GM19238 (cell line): ENCODE measurements around the gene SEPTIN5.

ENCODE experiments used
- DNase-seq: peaks from one replicate; pipeline ENCODE4 v3.0.0; 2011; ENCODE audit warnings: low spot score; ENCODE audit not compliant: insufficient read length

Gene SEPTIN5

GRCh38 chr22:19732403-19733113 lies 18.3 kb downstream of the SEPTIN5 start:
- no peak for DNase-seq

- no peak for DNase-seq
Measured at GRCh38 chr22:19733755-19734154, 19.5 kb downstream of the SEPTIN5 start.

GRCh38 chr22:19734163-19734562 lies 19.9 kb downstream of the SEPTIN5 start:
- no peak for DNase-seq

- no peak for DNase-seq
Measured at GRCh38 chr22:19734837-19735382, 20.6 kb downstream of the SEPTIN5 start.

GRCh38 chr22:19735665-19736510 lies 21.6 kb downstream of the SEPTIN5 start:
- no peak for DNase-seq

- no peak for DNase-seq
Measured at GRCh38 chr22:19737846-19738663, 23.8 kb downstream of the SEPTIN5 start.

GRCh38 chr22:19738664-19739447 lies 24.6 kb downstream of the SEPTIN5 start:
- no peak for DNase-seq

GRCh38 chr22:19739448-19739895 lies 25.2 kb downstream of the SEPTIN5 start:
- no peak for DNase-seq

GRCh38 chr22:19739911-19740449 lies 25.7 kb downstream of the SEPTIN5 start:
- DNase-seq: no peak

- DNase-seq: no peak
Measured at GRCh38 chr22:19740586-19740985, 26.3 kb downstream of the SEPTIN5 start.

- DNase-seq: no peak
Measured at GRCh38 chr22:19741053-19741452, 26.8 kb downstream of the SEPTIN5 start.

- DNase-seq: no peak
Measured at GRCh38 chr22:19742160-19743066, 28.1 kb downstream of the SEPTIN5 start.

GRCh38 chr22:19743081-19743480 lies 28.8 kb downstream of the SEPTIN5 start:
- no peak for DNase-seq

GRCh38 chr22:19743651-19744050 lies 29.3 kb downstream of the SEPTIN5 start:
- no peak for DNase-seq

- no peak for DNase-seq
Measured at GRCh38 chr22:19744350-19745006, 30.2 kb downstream of the SEPTIN5 start.

GRCh38 chr22:19745155-19746101 lies 31.1 kb downstream of the SEPTIN5 start:
- DNase-seq: no peak

GRCh38 chr22:19746726-19747125 lies 32.4 kb downstream of the SEPTIN5 start:
- DNase-seq: no peak

- no peak for DNase-seq
Measured at GRCh38 chr22:19747551-19747950, 33.2 kb downstream of the SEPTIN5 start.
